Measurements from ENCODE around the gene FAM161A. TPM values are rescaled to one million over a fixed set of nuclear protein-coding genes. Genes with fewer than 3 reads are reported as not detected.

The FAM161A gene
- total RNA-seq, 2 experiments from 2014 or later, result 6.5 to 6.6 TPM

- CTCF ChIA-PET, result interaction anchor here (0.6 to 1.0 kb wide), 3 partner anchors 40 to 48 kb away, joined by 3 to 5 read pairs (median 3); no protein-coding TSS in a partner anchor
- POLR2A ChIA-PET, result no interaction called here
These were observed 60.4 kb downstream of the FAM161A start for GRCh38 chr2:61793389-61793836.

DNA sequence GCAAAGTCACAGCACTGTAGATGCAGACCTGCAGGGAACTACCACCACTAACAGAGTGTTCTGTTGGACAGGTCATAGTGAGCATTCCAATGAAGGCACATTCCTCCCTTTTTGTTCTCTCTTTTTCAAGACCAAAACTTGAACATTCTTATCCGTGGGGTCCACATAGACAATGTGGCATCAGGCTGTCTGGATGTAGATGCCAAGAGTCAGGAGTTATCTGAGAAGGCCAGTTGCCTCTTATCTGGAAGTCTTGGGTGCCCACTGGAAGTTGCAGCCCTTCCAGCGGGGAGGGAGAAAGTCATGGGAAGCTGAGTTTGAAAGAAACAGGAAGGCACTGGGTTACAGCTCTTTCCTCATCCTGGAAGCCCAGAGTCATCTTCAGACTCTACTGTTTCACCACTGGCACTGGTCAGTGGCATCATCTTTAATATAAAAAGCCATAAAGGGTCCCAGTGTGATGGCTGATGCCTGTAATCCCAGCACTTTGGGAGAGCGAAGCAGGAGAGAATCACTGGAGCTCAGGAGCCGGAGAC, 61.4 kb downstream of the FAM161A start:
- Mint-ChIP-seq H3K36me3 (ENCODE audit: low read depth) (no peaks in the 10 kb centered on the region), H3K4me3 (no peak overlapping the region), H3K4me1 (ENCODE audit: low read depth) (peaks cover 3% of the 10 kb centered on the region), H3K9me3 (no peaks in the 10 kb centered on the region), H3K27me3 (no peaks in the 10 kb centered on the region), H3K27ac (no peak overlapping the region)
- intact Hi-C loops (cut with micrococcal nuclease), result no loop called here
- DNase-seq (no peak), ATAC-seq (no peak)
- no peak for TF ChIP-seq CTCF (IDR thresholded peaks at IDR 0.05)
- ChIA-PET CTCF (interaction anchor here (0.7 to 1.2 kb wide), 9 partner anchors 10 to 46 kb away, joined by 3 to 5 read pairs (median 3); no protein-coding TSS in a partner anchor), POLR2A (no interaction called here)

More at GRCh38 chr2:61793389-61793836, 60.4 kb downstream of the FAM161A start:
- DNase-seq (peak; percentile 87), ATAC-seq (peak; percentile 100)
- H3K4me1 Mint-ChIP-seq (ENCODE audit: low read depth), result peaks cover 3% of the 10 kb centered on the region
- peak overlapping the region; percentile 45 for H3K4me3 Mint-ChIP-seq
- no peaks in the 10 kb centered on the region for H3K9me3 Mint-ChIP-seq
- intact Hi-C loops (cut with micrococcal nuclease), result no loop called here
- no peaks in the 10 kb centered on the region for H3K27me3 Mint-ChIP-seq
- peak; percentile 81 for TF ChIP-seq CTCF (IDR thresholded peaks at IDR 0.05)
- no peaks in the 10 kb centered on the region for H3K36me3 Mint-ChIP-seq (ENCODE audit: low read depth)
- H3K27ac Mint-ChIP-seq, result no peak overlapping the region

- H3K27ac Mint-ChIP-seq, result no peak overlapping the region
- H3K9me3 Mint-ChIP-seq, result no peaks in the 10 kb centered on the region
- DNase-seq (no peak), ATAC-seq (no peak)
- POLR2A ChIA-PET, result no interaction called here
- CTCF ChIA-PET, result interaction anchor here (1.0 kb wide), 2 partner anchors 356 to 655 kb away, joined by 3 read pairs; no protein-coding TSS in a partner anchor
- peaks cover 3% of the 10 kb centered on the region for H3K4me1 Mint-ChIP-seq (ENCODE audit: low read depth)
- no peak for TF ChIP-seq CTCF (IDR thresholded peaks at IDR 0.05)
- intact Hi-C loops (cut with micrococcal nuclease), result no loop called here
- no peak overlapping the region for H3K4me3 Mint-ChIP-seq
- no peaks in the 10 kb centered on the region for H3K36me3 Mint-ChIP-seq (ENCODE audit: low read depth)
- H3K27me3 Mint-ChIP-seq, result no peaks in the 10 kb centered on the region
These were observed 63.9 kb downstream of the FAM161A start for GRCh38 chr2:61789807-61790602.

GRCh38 chr2:61787941-61788563, 65.8 kb downstream of the FAM161A start:
- Mint-ChIP-seq H3K27ac (no peak overlapping the region), H3K4me1 (ENCODE audit: low read depth) (no peaks in the 10 kb centered on the region), H3K4me3 (no peak overlapping the region), H3K27me3 (peaks cover 1% of the 10 kb centered on the region), H3K36me3 (ENCODE audit: low read depth) (no peaks in the 10 kb centered on the region), H3K9me3 (no peaks in the 10 kb centered on the region)
- POLR2A ChIA-PET, result no interaction called here
- no peak for TF ChIP-seq CTCF (IDR thresholded peaks at IDR 0.05)
- CTCF ChIA-PET, result no interaction called here
- DNase-seq, result no peak
- no peak for ATAC-seq
- intact Hi-C loops (cut with micrococcal nuclease), result no loop called here
